B cell (primary cell): Measurements from ENCODE around the gene IL1A. TPM values are rescaled to one million over a fixed set of nuclear protein-coding genes. Genes with fewer than 3 reads are reported as not detected.

Experiments used
- ATAC-seq: fragments of 200-7000 bp; cut with Tn5 transposase; one replicate; pipeline ENCODE4 v1.10.0; 2021; ENCODE audit warnings: low read depth, mild to moderate bottlenecking, moderate number of reproducible peaks, moderate library complexity
- CTCF ChIA-PET: fragments of 350-600 bp; sonication (Branson Sonifier 250); formaldehyde crosslinking; loops from one replicate; lab custom pipeline; 2021; ENCODE audit warnings: antibody characterized with exemption, inconsistent platforms; lab: Charles Lee
- POLR2A ChIA-PET: fragments of 350-600 bp; sonication (Branson Sonifier 250); formaldehyde crosslinking; loops from one replicate; lab custom pipeline; 2021; ENCODE audit warnings: antibody characterized with exemption; lab: Charles Lee
- DNase-seq: peaks from one replicate; pipeline ENCODE4 v3.0.0; 2013
- H2AFZ ChIP-seq: 2 replicates; pipeline ENCODE4 v1.6.1; 2012; ENCODE audit warnings: mild to moderate bottlenecking, low read depth, low read length; ENCODE audit not compliant: insufficient read depth, poor library complexity, severe bottlenecking
- H3K27ac ChIP-seq, 2 donors: 1 replicate in 1 of 2; 2 replicates in 1 of 2; pipeline ENCODE4 v1.5.1; 2012 to 2013; ENCODE audit warnings: low read length in 2 of 2, mild to moderate bottlenecking in 2 of 2, moderate library complexity in 1 of 2
- H3K27me3 ChIP-seq, 4 experiments: fragments of 200-600 bp in 1 of 4; sonication (generic) in 1 of 4; replicated peaks in 1 of 4; 1 replicate in 2 of 4; 2 replicates in 2 of 4; pipeline versions ENCODE4 v1.6.1 to v1.7.0; 2013 to 2016; ENCODE audit warnings: low read length in 3 of 4, mild to moderate bottlenecking in 2 of 4, mixed read lengths in 1 of 4, moderate library complexity in 1 of 4; ENCODE audit not compliant: insufficient read depth in 4 of 4, control insufficient read depth in 3 of 4; ENCODE audit errors: control extremely low read depth in 1 of 4
- H3K36me3 ChIP-seq, 2 experiments: replicated peaks in 1 of 2; 1 replicate in 1 of 2; 2 replicates in 1 of 2; pipeline versions ENCODE4 v1.6.1 to v1.7.1; 2013; ENCODE audit warnings: low read length in 1 of 2; ENCODE audit not compliant: insufficient read depth in 2 of 2, control insufficient read depth in 1 of 2; ENCODE audit errors: control extremely low read depth in 1 of 2, extremely low read depth in 1 of 2
- H3K4me1 ChIP-seq, 2 donors: fragments of 200-600 bp in 1 of 2; sonication (generic) in 1 of 2; 1 replicate in 1 of 2; 2 replicates in 1 of 2; pipeline versions ENCODE4 v1.5.1 to v1.6.1; 2013 to 2017; ENCODE audit warnings: low read length in 2 of 2; ENCODE audit not compliant: control insufficient read depth in 2 of 2, insufficient read depth in 2 of 2
- H3K4me2 ChIP-seq: replicated peaks from 2 replicates; pipeline ENCODE3; 2012; ENCODE audit warnings: mild to moderate bottlenecking, low read depth, low read length; ENCODE audit not compliant: poor library complexity, severe bottlenecking
- H3K4me3 ChIP-seq, 5 experiments: fragments of 200-600 bp in 1 of 5; sonication (generic) in 1 of 5; 1 replicate in 3 of 5; 2 replicates in 2 of 5; pipeline versions ENCODE4 v1.5.1 to v1.7.0; 2011 to 2016; ENCODE audit warnings: low read length in 4 of 5, mild to moderate bottlenecking in 4 of 5, low read depth in 2 of 5, control low read depth in 1 of 5, moderate library complexity in 1 of 5; ENCODE audit not compliant: insufficient read depth in 1 of 5; ENCODE audit errors: control extremely low read depth in 1 of 5, extremely low read depth in 1 of 5
- H3K79me2 ChIP-seq: fragments of 200-600 bp; sonication (generic); one replicate; pipeline ENCODE4 v1.6.0; 2016; ENCODE audit warnings: low read length; ENCODE audit not compliant: control insufficient read depth, insufficient read depth
- H3K9ac ChIP-seq: fragments of 200-600 bp; sonication (generic); 2 replicates; pipeline ENCODE4 v1.6.1; 2017; ENCODE audit warnings: mild to moderate bottlenecking, low read length, moderate library complexity
- H3K9me3 ChIP-seq, 3 donors: one replicate each; pipeline versions ENCODE4 v1.6.1 to v1.7.1; 2013; ENCODE audit warnings: low read length in 2 of 3; ENCODE audit not compliant: control insufficient read depth in 2 of 3, insufficient read depth in 1 of 3; ENCODE audit errors: control extremely low read depth in 1 of 3
- H4K20me1 ChIP-seq: 2 replicates; pipeline ENCODE4 v1.6.0; 2012; ENCODE audit warnings: mild to moderate bottlenecking, low read length; ENCODE audit not compliant: insufficient read depth, control insufficient read depth, poor library complexity, severe bottlenecking
- H3K27ac Mint-ChIP-seq: one replicate; pipeline ENCODE4 v1.8.0; 2021; ENCODE audit warnings: mixed read lengths
- H3K27me3 Mint-ChIP-seq: one replicate; pipeline ENCODE4 v1.8.0; 2021; ENCODE audit warnings: mixed read lengths
- H3K4me1 Mint-ChIP-seq: one replicate; pipeline ENCODE4 v1.8.0; 2021; ENCODE audit warnings: mixed read lengths
- H3K4me3 Mint-ChIP-seq: one replicate; pipeline ENCODE4 v1.8.0; 2021; ENCODE audit warnings: mixed read lengths
- H3K9me3 Mint-ChIP-seq: one replicate; pipeline ENCODE4 v1.8.0; 2022; ENCODE audit warnings: mixed read lengths; ENCODE audit not compliant: insufficient read depth
- EZH2 ChIP-seq: IDR thresholded peaks from 2 replicates; pipeline ENCODE4 v1.6.1; 2012; ENCODE audit warnings: borderline replicate concordance, low read depth, mild to moderate bottlenecking, moderate library complexity, low read length; ENCODE audit not compliant: insufficient read depth, poor library complexity, severe bottlenecking
- WGBS: methylation state at CpG from one replicate; pipeline ENCODE4 v1.1.5; 2013; ENCODE audit warnings: missing lambda C conversion rate; ENCODE audit not compliant: insufficient coverage; 5-methylcytosine and 5-hydroxymethylcytosine counted together
- intact Hi-C: fragments of 100-400 bp; cut with micrococcal nuclease; formaldehyde crosslinking; loops from one replicate; pipeline ENCODE4 v1.10.0; 2022
- polyA minus RNA-seq: library from RNA; depleted of rRNA, polyadenylated mRNA; stranded (reverse); fragments of >200 nt; gene quantifications from 2 replicates; pipeline ENCODE4 v1.2.3, GENCODE V29; 2012
- polyA plus RNA-seq: library from polyadenylated mRNA; depleted of rRNA; stranded (reverse); fragments of >200 nt; gene quantifications from 2 replicates; pipeline ENCODE4 v1.2.3, GENCODE V29; 2012
- total RNA-seq, 2 donors: library from RNA; stranded (reverse); fragments of 120-200 nt in 1 of 2; gene quantifications; 1 replicate in 1 of 2; 2 replicates in 1 of 2; pipeline versions ENCODE4 v1.2.3 to v1.2.4, GENCODE V29; 2013 to 2022
- TF ChIP-seq, protein P1 (sequence below): fragments of 200-600 bp; IDR thresholded peaks from one replicate; pipeline ENCODE4 v1.8.0; 2022; ENCODE audit warnings: antibody characterized with exemption, mild to moderate bottlenecking

The IL1A gene
- total RNA-seq: 0.19 TPM in 1 of 2 replicates, not detected in the other
- 0.02 TPM for total RNA-seq (2013)
- 0.06 and 0.15 TPM in 2 replicates for polyA plus RNA-seq
- polyA minus RNA-seq: 0.14 TPM in 1 of 2 replicates, not detected in the other

- CTCF ChIA-PET: interaction anchor here (1.3 to 1.4 kb wide), 3 partner anchors 11 to 34 kb away, joined by 3 to 4 read pairs (median 3); no protein-coding TSS in a partner anchor
- no peaks in the 10 kb centered on the region for H3K27me3 ChIP-seq
- no peak within 1 kb of the TSS for H3K9ac ChIP-seq
- peak within 1 kb of the TSS; percentile 52 for H3K4me2 ChIP-seq
- no peaks in the 10 kb centered on the region for H3K27me3 Mint-ChIP-seq
- intact Hi-C loops: no loop called here
- H3K79me2 ChIP-seq: no peaks in the 10 kb centered on the region
- no peaks in the 10 kb centered on the region for H3K36me3 ChIP-seq
- H3K4me3 Mint-ChIP-seq: peak within 1 kb of the TSS; percentile 55
- peak within 1 kb of the TSS; percentile 16 for H2AFZ ChIP-seq
- no peak within 1 kb of the TSS for H3K27ac Mint-ChIP-seq
- H3K9me3 ChIP-seq: no peaks in the 10 kb centered on the region
- peaks cover 37% of the 10 kb centered on the region for H3K4me1 Mint-ChIP-seq
- 49% methylated on average over 6 of the region's 13 CpGs for WGBS
- DNase-seq (peak; percentile 35), ATAC-seq (no peak)
- POLR2A ChIA-PET: interaction anchor here (0.6 kb wide), 1 partner anchor 1316 kb away, joined by 3 read pairs; no protein-coding TSS in a partner anchor
- H3K27ac ChIP-seq: no peak within 1 kb of the TSS
- peaks cover 20 to 26% of the 10 kb centered on the region in 2 donors for H3K4me1 ChIP-seq
- no peaks in the 10 kb centered on the region for H3K9me3 Mint-ChIP-seq
- no peaks in the 10 kb centered on the region for H4K20me1 ChIP-seq
- TF ChIP-seq, protein P1, sequence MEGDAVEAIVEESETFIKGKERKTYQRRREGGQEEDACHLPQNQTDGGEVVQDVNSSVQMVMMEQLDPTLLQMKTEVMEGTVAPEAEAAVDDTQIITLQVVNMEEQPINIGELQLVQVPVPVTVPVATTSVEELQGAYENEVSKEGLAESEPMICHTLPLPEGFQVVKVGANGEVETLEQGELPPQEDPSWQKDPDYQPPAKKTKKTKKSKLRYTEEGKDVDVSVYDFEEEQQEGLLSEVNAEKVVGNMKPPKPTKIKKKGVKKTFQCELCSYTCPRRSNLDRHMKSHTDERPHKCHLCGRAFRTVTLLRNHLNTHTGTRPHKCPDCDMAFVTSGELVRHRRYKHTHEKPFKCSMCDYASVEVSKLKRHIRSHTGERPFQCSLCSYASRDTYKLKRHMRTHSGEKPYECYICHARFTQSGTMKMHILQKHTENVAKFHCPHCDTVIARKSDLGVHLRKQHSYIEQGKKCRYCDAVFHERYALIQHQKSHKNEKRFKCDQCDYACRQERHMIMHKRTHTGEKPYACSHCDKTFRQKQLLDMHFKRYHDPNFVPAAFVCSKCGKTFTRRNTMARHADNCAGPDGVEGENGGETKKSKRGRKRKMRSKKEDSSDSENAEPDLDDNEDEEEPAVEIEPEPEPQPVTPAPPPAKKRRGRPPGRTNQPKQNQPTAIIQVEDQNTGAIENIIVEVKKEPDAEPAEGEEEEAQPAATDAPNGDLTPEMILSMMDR: no peak
- no peak for TF ChIP-seq EZH2
- no peak within 1 kb of the TSS for H3K4me3 ChIP-seq
These were observed at the start of gene IL1A for GRCh38 chr2:112784199-112785189. Gene IL1A, minus strand, starts transcription at chr2:112784493. Its CDS starts 723 bp downstream, at chr2:112783770.
